DND-41 (cell line): Measurements from ENCODE around the gene LTBP3.

Experiments
- EZH2 ChIP-seq: IDR thresholded peaks from 3 replicates; pipeline ENCODE4 v1.6.1; 2012; ENCODE audit warnings: borderline replicate concordance, low read depth, mild to moderate bottlenecking, moderate library complexity, low read length, inconsistent platforms; ENCODE audit not compliant: severe bottlenecking
- TF ChIP-seq, protein P1 (sequence below): IDR thresholded peaks from 2 replicates; pipeline ENCODE4 v1.5.1; 2012; ENCODE audit warnings: borderline replicate concordance, low read length, moderate library complexity, mild to moderate bottlenecking; ENCODE audit not compliant: poor library complexity, severe bottlenecking; ENCODE audit errors: extremely low read depth

DNA sequence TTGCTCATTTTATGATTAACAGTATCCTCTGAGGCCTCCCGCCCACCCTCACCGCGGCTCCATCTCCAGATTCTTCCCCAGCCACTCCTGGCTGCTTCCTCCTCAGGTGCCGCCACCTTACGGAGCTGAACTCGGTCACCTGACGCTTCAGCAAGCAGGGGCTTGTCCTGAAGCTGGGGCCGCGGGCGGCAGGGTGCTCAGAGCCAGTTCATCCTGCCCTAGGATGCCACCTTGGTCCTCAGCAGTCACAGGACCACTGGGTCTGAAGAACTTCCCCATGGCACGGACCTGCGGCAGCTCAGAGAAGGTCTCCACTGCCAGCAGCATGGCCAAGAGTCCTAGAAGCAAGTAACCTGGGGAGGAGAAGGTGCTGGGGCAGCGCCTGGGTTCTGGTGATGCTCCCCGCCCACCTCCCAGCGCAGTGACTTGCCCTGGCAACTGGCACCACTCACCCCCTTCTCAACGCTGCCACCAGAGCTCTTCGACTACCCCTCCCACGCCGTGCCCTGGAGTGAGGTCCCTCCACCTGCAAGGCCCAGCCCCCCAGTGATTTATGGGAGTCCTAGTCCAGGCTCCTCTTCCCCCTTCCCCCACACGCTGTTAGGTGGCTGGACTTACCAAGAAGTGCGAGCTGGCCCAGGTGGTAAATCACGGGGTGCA is 34.8 kb upstream of the LTBP3 start:
- TF ChIP-seq, protein P1, sequence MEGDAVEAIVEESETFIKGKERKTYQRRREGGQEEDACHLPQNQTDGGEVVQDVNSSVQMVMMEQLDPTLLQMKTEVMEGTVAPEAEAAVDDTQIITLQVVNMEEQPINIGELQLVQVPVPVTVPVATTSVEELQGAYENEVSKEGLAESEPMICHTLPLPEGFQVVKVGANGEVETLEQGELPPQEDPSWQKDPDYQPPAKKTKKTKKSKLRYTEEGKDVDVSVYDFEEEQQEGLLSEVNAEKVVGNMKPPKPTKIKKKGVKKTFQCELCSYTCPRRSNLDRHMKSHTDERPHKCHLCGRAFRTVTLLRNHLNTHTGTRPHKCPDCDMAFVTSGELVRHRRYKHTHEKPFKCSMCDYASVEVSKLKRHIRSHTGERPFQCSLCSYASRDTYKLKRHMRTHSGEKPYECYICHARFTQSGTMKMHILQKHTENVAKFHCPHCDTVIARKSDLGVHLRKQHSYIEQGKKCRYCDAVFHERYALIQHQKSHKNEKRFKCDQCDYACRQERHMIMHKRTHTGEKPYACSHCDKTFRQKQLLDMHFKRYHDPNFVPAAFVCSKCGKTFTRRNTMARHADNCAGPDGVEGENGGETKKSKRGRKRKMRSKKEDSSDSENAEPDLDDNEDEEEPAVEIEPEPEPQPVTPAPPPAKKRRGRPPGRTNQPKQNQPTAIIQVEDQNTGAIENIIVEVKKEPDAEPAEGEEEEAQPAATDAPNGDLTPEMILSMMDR, result no peak
- no peak for TF ChIP-seq EZH2
